Measurements from ENCODE around the gene DCX. TPM values are rescaled to one million over a fixed set of nuclear protein-coding genes. Genes with fewer than 3 reads are reported as not detected.

The DCX gene
- not detected in 2 replicates for total RNA-seq

GRCh38 chrX:111411983-111412382, at the start of gene DCX:
Gene DCX (minus strand): TSS chrX:111412192. CDS start chrX:111410398, 1,794 bp downstream.

GRCh38 chrX:111270339-111270738, 141.7 kb downstream of the DCX start, which contains the start of gene CAPN6:
Gene CAPN6 (minus strand): TSS chrX:111270483. CDS start chrX:111263936, 6,547 bp downstream.

Other genes with a start within 250 kb of the DCX start
- not detected in 2 replicates for gene CAPN6, start 141.7 kb downstream of the DCX start, total RNA-seq
- gene SERTM2, start 99.5 kb upstream of the DCX start, total RNA-seq = not detected in 2 replicates